Nephron progenitor cell (in vitro differentiated cells): ENCODE data around the gene CDH19.

Experiments used
- DNase-seq: peaks from one replicate; pipeline ENCODE4 v3.0.0; 2021
- H3K27ac Mint-ChIP-seq: 2 replicates; pipeline ENCODE4 v1.8.0; 2021; ENCODE audit warnings: mild to moderate bottlenecking, moderate library complexity, mixed read lengths
- H3K27me3 Mint-ChIP-seq: 2 replicates; pipeline ENCODE4 v1.8.0; 2021; ENCODE audit warnings: mild to moderate bottlenecking, low read depth, mixed read lengths; ENCODE audit not compliant: poor library complexity
- H3K36me3 Mint-ChIP-seq: 2 replicates; pipeline ENCODE4 v1.8.0; 2021; ENCODE audit warnings: low read depth, mixed read lengths
- H3K4me1 Mint-ChIP-seq: 2 replicates; pipeline ENCODE4 v1.8.0; 2021; ENCODE audit warnings: mixed read lengths
- H3K4me3 Mint-ChIP-seq: 2 replicates; pipeline ENCODE4 v1.8.0; 2021; ENCODE audit warnings: mild to moderate bottlenecking, moderate library complexity, mixed read lengths
- H3K9me3 Mint-ChIP-seq: 2 replicates; pipeline ENCODE4 v1.8.0; 2021; ENCODE audit warnings: mild to moderate bottlenecking, moderate library complexity, mixed read lengths
- TF ChIP-seq, protein P1 (sequence below): fragments of 200-600 bp; sonication (generic); IDR thresholded peaks from 2 replicates; pipeline ENCODE4 v1.5.0; 2021; ENCODE audit warnings: antibody characterized with exemption

The CDH19 gene

GRCh38 chr18:66511792-66512191 lies 92.1 kb downstream of the CDH19 start:
- H3K9me3 Mint-ChIP-seq, result no peaks in the 10 kb centered on the region
- TF ChIP-seq, protein P1, sequence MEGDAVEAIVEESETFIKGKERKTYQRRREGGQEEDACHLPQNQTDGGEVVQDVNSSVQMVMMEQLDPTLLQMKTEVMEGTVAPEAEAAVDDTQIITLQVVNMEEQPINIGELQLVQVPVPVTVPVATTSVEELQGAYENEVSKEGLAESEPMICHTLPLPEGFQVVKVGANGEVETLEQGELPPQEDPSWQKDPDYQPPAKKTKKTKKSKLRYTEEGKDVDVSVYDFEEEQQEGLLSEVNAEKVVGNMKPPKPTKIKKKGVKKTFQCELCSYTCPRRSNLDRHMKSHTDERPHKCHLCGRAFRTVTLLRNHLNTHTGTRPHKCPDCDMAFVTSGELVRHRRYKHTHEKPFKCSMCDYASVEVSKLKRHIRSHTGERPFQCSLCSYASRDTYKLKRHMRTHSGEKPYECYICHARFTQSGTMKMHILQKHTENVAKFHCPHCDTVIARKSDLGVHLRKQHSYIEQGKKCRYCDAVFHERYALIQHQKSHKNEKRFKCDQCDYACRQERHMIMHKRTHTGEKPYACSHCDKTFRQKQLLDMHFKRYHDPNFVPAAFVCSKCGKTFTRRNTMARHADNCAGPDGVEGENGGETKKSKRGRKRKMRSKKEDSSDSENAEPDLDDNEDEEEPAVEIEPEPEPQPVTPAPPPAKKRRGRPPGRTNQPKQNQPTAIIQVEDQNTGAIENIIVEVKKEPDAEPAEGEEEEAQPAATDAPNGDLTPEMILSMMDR, result no peak
- no peak overlapping the region for H3K4me3 Mint-ChIP-seq
- DNase-seq, result no peak
- no peaks in the 10 kb centered on the region for H3K4me1 Mint-ChIP-seq
- H3K27ac Mint-ChIP-seq, result no peak overlapping the region
- no peaks in the 10 kb centered on the region for H3K36me3 Mint-ChIP-seq
- H3K27me3 Mint-ChIP-seq, result no peaks in the 10 kb centered on the region

GRCh38 chr18:66511289-66511688 lies 92.6 kb downstream of the CDH19 start:
- H3K36me3 Mint-ChIP-seq, result no peaks in the 10 kb centered on the region
- H3K4me1 Mint-ChIP-seq, result no peaks in the 10 kb centered on the region
- no peaks in the 10 kb centered on the region for H3K27me3 Mint-ChIP-seq
- H3K9me3 Mint-ChIP-seq, result no peaks in the 10 kb centered on the region
- DNase-seq, result no peak
- TF ChIP-seq, protein P1, result no peak
- no peak overlapping the region for H3K4me3 Mint-ChIP-seq
- H3K27ac Mint-ChIP-seq, result no peak overlapping the region

- H3K27ac Mint-ChIP-seq, result no peak overlapping the region
- no peaks in the 10 kb centered on the region for H3K36me3 Mint-ChIP-seq
- H3K9me3 Mint-ChIP-seq, result no peaks in the 10 kb centered on the region
- H3K4me1 Mint-ChIP-seq, result no peaks in the 10 kb centered on the region
- no peaks in the 10 kb centered on the region for H3K27me3 Mint-ChIP-seq
- TF ChIP-seq, protein P1, result no peak
- DNase-seq, result no peak
- H3K4me3 Mint-ChIP-seq, result no peak overlapping the region
Observed at GRCh38 chr18:66510357-66511045, 93.4 kb downstream of the CDH19 start.

- DNase-seq, result no peak
- Mint-ChIP-seq H3K27me3 (no peaks in the 10 kb centered on the region), H3K4me3 (no peak overlapping the region), H3K36me3 (no peaks in the 10 kb centered on the region), H3K27ac (no peak overlapping the region), H3K9me3 (no peaks in the 10 kb centered on the region), H3K4me1 (no peaks in the 10 kb centered on the region)
- TF ChIP-seq, protein P1, result no peak
Observed at GRCh38 chr18:66508937-66509336, 95.0 kb downstream of the CDH19 start.

GRCh38 chr18:66506178-66506577 lies 97.7 kb downstream of the CDH19 start:
- Mint-ChIP-seq H3K4me3 (no peak overlapping the region), H3K4me1 (no peaks in the 10 kb centered on the region), H3K27me3 (no peaks in the 10 kb centered on the region), H3K27ac (no peak overlapping the region), H3K36me3 (no peaks in the 10 kb centered on the region), H3K9me3 (no peaks in the 10 kb centered on the region)
- no peak for DNase-seq
- TF ChIP-seq, protein P1, result no peak

DNA sequence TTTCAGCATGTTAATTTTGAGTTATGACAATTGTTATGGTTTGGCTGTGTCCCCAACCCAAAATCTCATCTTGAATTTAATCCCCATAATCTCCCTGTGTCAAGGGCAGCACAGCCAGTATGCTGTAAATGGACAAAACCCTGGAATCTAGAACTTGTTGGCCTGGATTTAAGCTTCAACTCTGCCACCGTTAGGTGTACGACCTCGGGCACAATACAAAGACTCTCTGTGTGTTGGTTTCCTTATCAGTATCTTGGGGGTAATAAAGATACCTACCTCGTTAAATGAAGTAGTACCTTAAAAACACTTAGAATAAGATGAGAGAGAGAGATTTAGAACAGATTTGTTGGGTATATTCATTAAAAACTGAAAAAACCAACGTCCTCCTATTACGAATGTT lies 106.5 kb downstream of the CDH19 start:
- TF ChIP-seq, protein P1, result no peak
- no peak overlapping the region for H3K4me3 Mint-ChIP-seq
- no peaks in the 10 kb centered on the region for H3K27me3 Mint-ChIP-seq
- no peaks in the 10 kb centered on the region for H3K36me3 Mint-ChIP-seq
- DNase-seq, result no peak
- H3K27ac Mint-ChIP-seq, result no peak overlapping the region
- H3K9me3 Mint-ChIP-seq, result no peaks in the 10 kb centered on the region
- H3K4me1 Mint-ChIP-seq, result no peaks in the 10 kb centered on the region
